CD4-positive, alpha-beta T cell treated with Interleukin-17A for 1 hour (primary cell): Measurements from ENCODE around the gene GRHPR.

ENCODE experiments used
- DNase-seq: peaks from one replicate; pipeline ENCODE4 v3.0.0-alpha.2; 2020

GRHPR gene

DNA sequence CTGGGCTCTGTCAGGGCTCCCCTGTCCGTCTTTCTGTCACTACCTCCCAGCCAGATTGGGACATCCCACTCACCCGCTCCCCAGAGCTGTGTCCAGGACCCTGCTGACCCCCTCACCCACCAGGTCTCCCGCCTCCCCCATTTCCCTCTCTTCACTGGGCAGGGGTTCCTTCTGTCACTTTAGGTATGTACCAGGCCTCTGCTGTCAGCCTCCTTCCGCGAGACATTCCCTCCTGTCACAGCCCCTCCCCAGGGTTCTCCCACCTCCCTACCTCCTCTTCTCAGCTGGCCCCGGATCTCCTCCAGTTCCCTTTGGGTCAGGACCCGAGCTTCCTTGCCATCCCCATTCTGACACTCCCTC is 63.7 kb downstream of the GRHPR start:
- DNase-seq: no peak
